ENCODE measurements around the gene HP1BP3. TPM values are rescaled to one million over a fixed set of nuclear protein-coding genes. Genes with fewer than 3 reads are reported as not detected.

The HP1BP3 gene
- total RNA-seq, 2 experiments from 2014 or later, result 155 to 161 TPM

GRCh38 chr1:20729990-20730689 lies 57.0 kb downstream of the HP1BP3 start:
- POLR2A ChIA-PET, result no interaction called here
- CTCF ChIA-PET, result interaction anchor here (1.0 kb wide), 1 partner anchor 33 kb away, joined by 4 read pairs; no protein-coding TSS in a partner anchor

- CTCF ChIA-PET, result interaction anchor here (1.3 kb wide), 1 partner anchor 34 kb away, joined by 3 read pairs; no protein-coding TSS in a partner anchor
- POLR2A ChIA-PET, result interaction anchor here (0.6 kb wide), 1 partner anchor 270 kb away, joined by 4 read pairs; no protein-coding TSS in a partner anchor
Measured at GRCh38 chr1:20729155-20729931, 57.8 kb downstream of the HP1BP3 start.

GRCh38 chr1:20728371-20729154 lies 58.5 kb downstream of the HP1BP3 start:
- CTCF ChIA-PET, result interaction anchor here (1.3 kb wide), 1 partner anchor 33 kb away, joined by 3 read pairs; no protein-coding TSS in a partner anchor
- POLR2A ChIA-PET, result interaction anchor here (0.6 kb wide), 1 partner anchor 271 kb away, joined by 4 read pairs; no protein-coding TSS in a partner anchor

- ChIA-PET POLR2A (no interaction called here), CTCF (interaction anchor here (1.3 kb wide), 1 partner anchor 32 kb away, joined by 3 read pairs; no protein-coding TSS in a partner anchor)
Measured at GRCh38 chr1:20727746-20728316, 59.3 kb downstream of the HP1BP3 start.

- ChIA-PET CTCF (no interaction called here), POLR2A (no interaction called here)
Measured at GRCh38 chr1:20726932-20727745, 60.0 kb downstream of the HP1BP3 start.

- POLR2A ChIA-PET, result no interaction called here
- CTCF ChIA-PET, result interaction anchor here (0.7 kb wide), 1 partner anchor 1753 kb away, joined by 3 read pairs; no protein-coding TSS in a partner anchor
Measured at GRCh38 chr1:20726118-20726911, 60.8 kb downstream of the HP1BP3 start.

GRCh38 chr1:20725189-20726117 lies 61.7 kb downstream of the HP1BP3 start:
- CTCF ChIA-PET, result interaction anchor here (0.7 to 1.3 kb wide), 2 partner anchors 28 to 1754 kb away, joined by 3 to 4 read pairs; no protein-coding TSS in a partner anchor
- POLR2A ChIA-PET, result no interaction called here

GRCh38 chr1:20724364-20725188 lies 62.5 kb downstream of the HP1BP3 start:
- ChIA-PET CTCF (interaction anchor here (1.3 kb wide), 1 partner anchor 28 kb away, joined by 4 read pairs; no protein-coding TSS in a partner anchor), POLR2A (no interaction called here)

- POLR2A ChIA-PET, result no interaction called here
- CTCF ChIA-PET, result interaction anchor here (1.3 kb wide), 1 partner anchor 27 kb away, joined by 4 read pairs; no protein-coding TSS in a partner anchor
Measured at GRCh38 chr1:20723537-20724363, 63.4 kb downstream of the HP1BP3 start.

- CTCF ChIA-PET, result no interaction called here
- POLR2A ChIA-PET, result no interaction called here
Measured at GRCh38 chr1:20723159-20723536, 64.0 kb downstream of the HP1BP3 start.

- CTCF ChIA-PET, result interaction anchor here (1.2 kb wide), 1 partner anchor 474 kb away, joined by 4 read pairs; no protein-coding TSS in a partner anchor
Measured at GRCh38 chr1:20721117-20722061, 65.7 kb downstream of the HP1BP3 start.

GRCh38 chr1:20720631-20721091 lies 66.4 kb downstream of the HP1BP3 start:
- CTCF ChIA-PET, result interaction anchor here (1.2 to 1.9 kb wide), 2 partner anchors 12 to 475 kb away, joined by 4 to 5 read pairs; partner anchors contain the start of gene SH2D5

More at GRCh38 chr1:20721117-20722061, 65.7 kb downstream of the HP1BP3 start:
- POLR2A ChIA-PET, result interaction anchor here (0.6 kb wide), 1 partner anchor 60 kb away, joined by 4 read pairs; no protein-coding TSS in a partner anchor

GRCh38 chr1:20719871-20720620 lies 67.1 kb downstream of the HP1BP3 start:
- CTCF ChIA-PET, result interaction anchor here (1.2 to 2.6 kb wide), 3 partner anchors 13 to 475 kb away, joined by 4 to 7 read pairs (median 5); partner anchors contain the start of gene SH2D5
- POLR2A ChIA-PET, result no interaction called here

More at GRCh38 chr1:20720631-20721091, 66.4 kb downstream of the HP1BP3 start:
- POLR2A ChIA-PET, result no interaction called here

All from activated CD8-positive, alpha-beta memory T cell treated with anti-CD3 and anti-CD28 coated beads for 36 hours (primary cell).